Spleen (tissue), 11 donors: ENCODE measurements around the gene IL17RB. TPM values are rescaled to one million over a fixed set of nuclear protein-coding genes. Genes with fewer than 3 reads are reported as not detected.

Source experiments
- DNase-seq: peaks from one replicate; pipeline ENCODE4 v3.0.0-alpha.2; 2020
- H3K27ac ChIP-seq, 8 donors: fragments of 200-600 bp; sonication (generic) in 7 of 8; 1 replicate in 4 of 8; 2 replicates in 4 of 8; pipeline versions ENCODE4 v1.5.0 to v1.8.0; 2016 to 2021; ENCODE audit warnings: inconsistent platforms in 4 of 8, mild to moderate bottlenecking in 4 of 8, moderate library complexity in 1 of 8
- H3K27me3 ChIP-seq, 7 donors: fragments of 200-600 bp; sonication (generic) in 6 of 7; replicated peaks in 1 of 7; 1 replicate in 4 of 7; 2 replicates in 3 of 7; pipeline versions ENCODE4 v1.5.0 to v1.8.0; 2016 to 2021; ENCODE audit warnings: inconsistent platforms in 3 of 7, mild to moderate bottlenecking in 1 of 7
- H3K36me3 ChIP-seq, 6 donors: fragments of 200-600 bp; sonication (generic) in 5 of 6; 1 replicate in 4 of 6; 2 replicates in 2 of 6; pipeline versions ENCODE4 v1.5.0 to v1.8.0; 2016 to 2021; ENCODE audit warnings: inconsistent platforms in 2 of 6
- H3K4me1 ChIP-seq, 6 donors: fragments of 200-600 bp; sonication (generic) in 5 of 6; 1 replicate in 3 of 6; 2 replicates in 3 of 6; pipeline versions ENCODE4 v1.5.0 to v1.8.0; 2016 to 2021; ENCODE audit warnings: inconsistent platforms in 3 of 6
- H3K4me3 ChIP-seq, 8 donors: fragments of 200-600 bp; sonication (generic) in 7 of 8; 1 replicate in 4 of 8; 2 replicates in 4 of 8; pipeline versions ENCODE4 v1.5.0 to v1.8.0; 2016 to 2021; ENCODE audit warnings: inconsistent platforms in 4 of 8, mild to moderate bottlenecking in 4 of 8, moderate library complexity in 2 of 8
- H3K9me3 ChIP-seq, 8 donors: fragments of 200-600 bp; sonication (generic) in 7 of 8; 1 replicate in 4 of 8; 2 replicates in 4 of 8; pipeline versions ENCODE4 v1.5.0 to v1.8.0; 2016 to 2021; ENCODE audit warnings: inconsistent platforms in 4 of 8
- POLR2A ChIP-seq, 3 donors: fragments of 450-650 bp; IDR thresholded peaks; one replicate each; pipeline ENCODE4 v1.5.1; 2017; ENCODE audit warnings: antibody characterized with exemption in 3 of 3, mild to moderate bottlenecking in 1 of 3
- POLR2AphosphoS5 ChIP-seq, 3 donors: sonication (generic); formaldehyde crosslinking; IDR thresholded peaks; one replicate each; pipeline ENCODE4 v1.5.1; 2017; ENCODE audit warnings: antibody characterized with exemption in 3 of 3
- WGBS, 5 donors: extraction: QIAGEN DNeasy Blood & Tissue Kit in 3 of 5; methylation state at CpG; one replicate each; pipeline versions ENCODE4 v1.1.5 to v1.1.7; 2013 to 2018; 5-methylcytosine and 5-hydroxymethylcytosine counted together
- intact Hi-C: fragments of 100-400 bp; cut with DNase I; formaldehyde crosslinking; loops from one replicate; pipeline ENCODE4 v1.15.0; 2023; ENCODE audit warnings: low total_unique reads
- polyA plus RNA-seq, 3 donors: library from polyadenylated mRNA; stranded (reverse); fragments of 200-250 nt; gene quantifications; one replicate each; pipeline ENCODE4 v1.2.1, GENCODE V29; 2013
- total RNA-seq, 7 donors: library from RNA; depleted of rRNA in 3 of 7; stranded (reverse); fragments of >200 nt in 3 of 7; fragmentation: NEBNext Ultra II Directional in 4 of 7; extraction: Animal tissue kit (Norgen Biotek cat#: 25700) in 4 of 7; gene quantifications; one replicate each; pipeline versions ENCODE4 v1.1.0 to v1.2.1, GENCODE V29; 2016 to 2021
- TF ChIP-seq, protein P1 (sequence below), 11 experiments: fragments of 200-600 bp in 7 of 11; fragments of 450-650 bp in 4 of 11; sonication (generic) in 4 of 11; IDR thresholded peaks in 8 of 11; conservative IDR thresholded peaks in 3 of 11; 1 replicate in 7 of 11; 2 replicates in 4 of 11; pipeline versions ENCODE4 v1.4.0 to v1.8.0; 2016 to 2021; ENCODE audit warnings: antibody characterized with exemption in 11 of 11, inconsistent platforms in 4 of 11, mild to moderate bottlenecking in 1 of 11
- donor health status: healthy with polysubstance abuse.
- donor health status: DM: no; HTN: no; CAD: no; lungs with moderate emphysema.
- donor health status: DM: no; HTN: no; CAD: no.
- donor health status: Bipolar disorder and iron deficiency.
- donor health status: healthy.
- donor health status: DM: no; HTN: no; CAD: no.
- donor health status: DM: yes; HTN: yes; CAD: no.

Gene IL17RB
- total and polyA plus RNA-seq, 10 donors = 0.13 to 0.59 (median 0.26) TPM; not detected in 2

- WGBS, 5 donors = 66 to 82% (median 74%) methylated on average over 21 of the region's 21 CpGs
- H3K9me3 ChIP-seq = no peaks in the 10 kb centered on the region
- intact Hi-C loops = no loop called here
- H3K4me3 ChIP-seq = no peak overlapping the region
- TF ChIP-seq POLR2AphosphoS5 (IDR thresholded peaks at IDR 0.05) (no peak), POLR2A (IDR thresholded peaks at IDR 0.05) (no peak)
- TF ChIP-seq, protein P1, sequence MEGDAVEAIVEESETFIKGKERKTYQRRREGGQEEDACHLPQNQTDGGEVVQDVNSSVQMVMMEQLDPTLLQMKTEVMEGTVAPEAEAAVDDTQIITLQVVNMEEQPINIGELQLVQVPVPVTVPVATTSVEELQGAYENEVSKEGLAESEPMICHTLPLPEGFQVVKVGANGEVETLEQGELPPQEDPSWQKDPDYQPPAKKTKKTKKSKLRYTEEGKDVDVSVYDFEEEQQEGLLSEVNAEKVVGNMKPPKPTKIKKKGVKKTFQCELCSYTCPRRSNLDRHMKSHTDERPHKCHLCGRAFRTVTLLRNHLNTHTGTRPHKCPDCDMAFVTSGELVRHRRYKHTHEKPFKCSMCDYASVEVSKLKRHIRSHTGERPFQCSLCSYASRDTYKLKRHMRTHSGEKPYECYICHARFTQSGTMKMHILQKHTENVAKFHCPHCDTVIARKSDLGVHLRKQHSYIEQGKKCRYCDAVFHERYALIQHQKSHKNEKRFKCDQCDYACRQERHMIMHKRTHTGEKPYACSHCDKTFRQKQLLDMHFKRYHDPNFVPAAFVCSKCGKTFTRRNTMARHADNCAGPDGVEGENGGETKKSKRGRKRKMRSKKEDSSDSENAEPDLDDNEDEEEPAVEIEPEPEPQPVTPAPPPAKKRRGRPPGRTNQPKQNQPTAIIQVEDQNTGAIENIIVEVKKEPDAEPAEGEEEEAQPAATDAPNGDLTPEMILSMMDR (IDR thresholded peaks at IDR 0.05 in 8 of 11, conservative IDR thresholded peaks at IDR 0.05 in 3 of 11) = no peak
- no peak overlapping the region for H3K27ac ChIP-seq
- H3K4me1 ChIP-seq = no peaks in the 10 kb centered on the region
- peaks cover 0 to 31% (median 0%) of the 10 kb centered on the region in 7 donors for H3K27me3 ChIP-seq
- DNase-seq = peak; percentile 56
- H3K36me3 ChIP-seq = peaks cover 0 to 46% (median 0%) of the 10 kb centered on the region in 6 donors
Measured at GRCh38 chr3:53820756-53821580, 25.4 kb upstream of the IL17RB start.

GRCh38 chr3:53821631-53822121 is 24.7 kb upstream of the IL17RB start:
- Histone ChIP-seq H3K4me3 (no peak overlapping the region), H3K27ac (no peak overlapping the region), H3K9me3 (no peaks in the 10 kb centered on the region), H3K36me3 (peaks cover 0 to 40% (median 0%) of the 10 kb centered on the region in 6 donors), H3K4me1 (no peaks in the 10 kb centered on the region), H3K27me3 (peaks cover 0 to 31% (median 0%) of the 10 kb centered on the region in 7 donors)
- intact Hi-C loops = no loop called here
- TF ChIP-seq POLR2A (IDR thresholded peaks at IDR 0.05) (no peak), POLR2AphosphoS5 (IDR thresholded peaks at IDR 0.05) (no peak)
- TF ChIP-seq, protein P1 (IDR thresholded peaks at IDR 0.05 in 8 of 11, conservative IDR thresholded peaks at IDR 0.05 in 3 of 11) = no peak
- WGBS, 5 donors = 56 to 74% (median 65%) methylated on average over 5 of the region's 5 CpGs
- no peak for DNase-seq

DNA sequence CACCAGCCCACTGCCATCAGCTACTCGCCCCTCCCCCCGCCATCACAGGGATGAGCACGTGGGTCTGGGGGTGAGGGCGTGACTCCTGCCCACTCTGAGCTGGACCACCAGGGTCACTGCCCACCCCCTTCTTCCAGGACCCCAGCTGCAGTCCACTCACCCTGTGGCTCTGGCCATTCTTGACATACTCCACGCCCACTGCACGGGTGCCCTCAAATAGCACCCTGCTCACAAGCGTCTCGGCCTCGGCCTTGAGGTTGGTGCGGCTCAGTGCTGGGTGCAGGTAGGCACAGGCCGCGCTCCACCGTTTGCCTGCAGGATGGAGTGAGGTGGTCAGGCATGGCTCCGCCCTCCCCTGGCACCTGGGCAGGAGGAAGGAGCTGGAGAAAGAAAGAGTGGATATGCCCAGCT is 24.0 kb upstream of the IL17RB start:
- TF ChIP-seq POLR2A (IDR thresholded peaks at IDR 0.05) = no peak
- TF ChIP-seq POLR2AphosphoS5 (IDR thresholded peaks at IDR 0.05) = peak in 1 of 3 donors; percentile 54
- TF ChIP-seq, protein P1 (IDR thresholded peaks at IDR 0.05 in 8 of 11, conservative IDR thresholded peaks at IDR 0.05 in 3 of 11) = no peak
- DNase-seq = peak; percentile 54
- no peak overlapping the region for H3K27ac ChIP-seq

More for the DNA sequence above, 24.0 kb upstream of the IL17RB start:
- no peaks in the 10 kb centered on the region for H3K9me3 ChIP-seq
- intact Hi-C loops = no loop called here
- WGBS, 5 donors = 78 to 91% (median 87%) methylated on average over 12 to 14 of the region's 14 CpGs
- peaks cover 0 to 34% (median 0%) of the 10 kb centered on the region in 6 donors for H3K36me3 ChIP-seq
- H3K27me3 ChIP-seq = peaks cover 0 to 28% (median 0%) of the 10 kb centered on the region in 7 donors
- H3K4me3 ChIP-seq = no peak overlapping the region
- no peaks in the 10 kb centered on the region for H3K4me1 ChIP-seq
